MM.1S (cell line): Measurements from ENCODE around the gene NPY2R.

ENCODE experiments used
- DNase-seq: peaks from one replicate; pipeline ENCODE4 v3.0.0-alpha.2; 2015
- H2AFZ ChIP-seq: fragments of 300-600 bp; sonication (generic); 2 replicates; pipeline ENCODE4 v1.6.0; 2016; ENCODE audit warnings: antibody characterized with exemption, low read length
- H3F3A ChIP-seq: fragments of 300-600 bp; sonication (generic); 2 replicates; pipeline ENCODE4 v1.6.1; 2016; ENCODE audit warnings: mild to moderate bottlenecking, antibody characterized with exemption, low read length, moderate library complexity, mixed read lengths; ENCODE audit not compliant: insufficient read depth
- H3K27ac ChIP-seq: fragments of 300-600 bp; sonication (generic); 2 replicates; pipeline ENCODE4 v1.5.1; 2016; ENCODE audit warnings: mild to moderate bottlenecking, low read length
- H3K27me3 ChIP-seq: fragments of 300-600 bp; sonication (generic); replicated peaks from 2 replicates; pipeline ENCODE4 v1.6.0; 2016; ENCODE audit warnings: low read length; ENCODE audit not compliant: insufficient read depth
- H3K36me3 ChIP-seq: fragments of 300-600 bp; sonication (generic); replicated peaks from 2 replicates; pipeline ENCODE4 v1.6.1; 2016; ENCODE audit warnings: mild to moderate bottlenecking, low read length, mixed read lengths; ENCODE audit not compliant: insufficient read depth
- H3K4me1 ChIP-seq: fragments of 300-600 bp; sonication (generic); 2 replicates; pipeline ENCODE4 v1.6.1; 2016; ENCODE audit warnings: low read length, mixed read lengths
- H3K4me2 ChIP-seq: fragments of 300-600 bp; sonication (generic); 2 replicates; pipeline ENCODE4 v1.6.0; 2016; ENCODE audit warnings: low read depth, low read length
- H3K4me3 ChIP-seq: fragments of 300-600 bp; sonication (generic); 2 replicates; pipeline ENCODE4 v1.5.1; 2016; ENCODE audit warnings: low read length, mixed read lengths
- H3K79me2 ChIP-seq: fragments of 300-600 bp; sonication (generic); 2 replicates; pipeline ENCODE4 v1.6.1; 2016; ENCODE audit warnings: mixed run types, low read length, mixed read lengths
- H3K9ac ChIP-seq: fragments of 300-600 bp; sonication (generic); 2 replicates; pipeline ENCODE4 v1.6.1; 2016; ENCODE audit warnings: low read length, mixed read lengths
- H3K9me2 ChIP-seq: fragments of 300-600 bp; sonication (generic); replicated peaks from 2 replicates; pipeline ENCODE4 v1.6.1; 2016; ENCODE audit warnings: mild to moderate bottlenecking, low read length, mixed read lengths; ENCODE audit not compliant: insufficient read depth
- H3K9me3 ChIP-seq: fragments of 300-600 bp; sonication (generic); replicated peaks from 2 replicates; pipeline ENCODE4 v1.6.1; 2016; ENCODE audit warnings: mild to moderate bottlenecking, low read length, mixed read lengths; ENCODE audit not compliant: insufficient read depth
- H4K20me1 ChIP-seq: fragments of 300-600 bp; sonication (generic); 2 replicates; pipeline ENCODE4 v1.6.1; 2016; ENCODE audit warnings: mild to moderate bottlenecking, low read length, moderate library complexity, mixed read lengths; ENCODE audit not compliant: insufficient read depth
- CTCF ChIP-seq: fragments of 300-600 bp; sonication (generic); IDR thresholded peaks from 2 replicates; pipeline ENCODE4 v1.5.1; 2016; ENCODE audit warnings: antibody characterized with exemption, low read length, mixed read lengths
- EZH2 ChIP-seq: fragments of 300-600 bp; sonication (generic); optimal IDR thresholded peaks from 2 replicates; pipeline ENCODE3; 2017; ENCODE audit warnings: low read depth, mild to moderate bottlenecking, antibody characterized with exemption, low read length, mixed read lengths
- EZH2phosphoT487 ChIP-seq: fragments of 300-600 bp; sonication (generic); IDR thresholded peaks from 2 replicates; pipeline ENCODE4 v1.6.1; 2018; ENCODE audit warnings: antibody characterized with exemption, low read length

The NPY2R gene

DNA sequence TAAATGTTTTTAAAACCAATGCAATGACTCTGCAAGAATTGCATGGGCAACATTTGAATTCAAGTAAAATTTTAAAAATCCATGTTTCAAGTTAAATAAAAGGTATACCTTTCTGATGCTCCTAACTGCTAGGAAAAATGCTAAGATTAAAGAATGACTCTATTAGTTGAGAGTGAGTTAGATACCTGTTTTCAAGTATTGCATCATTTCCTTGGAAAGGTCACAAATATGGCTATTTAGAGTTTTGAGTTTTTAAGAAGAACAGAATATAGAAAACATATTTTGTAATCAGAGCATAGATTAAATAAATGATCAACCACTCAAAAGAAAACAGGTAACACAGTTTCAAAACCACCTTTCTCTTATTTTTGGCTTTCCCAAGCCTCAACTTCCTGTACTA, 18.3 kb upstream of the NPY2R start:
- H3K4me1 ChIP-seq: peaks cover 8% of the 10 kb centered on the region; the same call in 1 of the 2 replicates
- no peak overlapping the region for H3K9ac ChIP-seq
- H3K4me2 ChIP-seq: no peak overlapping the region
- H3K9me2 ChIP-seq: no peaks in the 10 kb centered on the region
- H3K36me3 ChIP-seq: no peaks in the 10 kb centered on the region
- H3K27ac ChIP-seq: no peak overlapping the region
- no peaks in the 10 kb centered on the region for H3K27me3 ChIP-seq
- DNase-seq: no peak
- no peaks in the 10 kb centered on the region for H3K79me2 ChIP-seq
- H4K20me1 ChIP-seq: no peaks in the 10 kb centered on the region
- no peak overlapping the region for H2AFZ ChIP-seq
- no peaks in the 10 kb centered on the region for H3F3A ChIP-seq
- no peak for TF ChIP-seq EZH2phosphoT487
- no peak for TF ChIP-seq EZH2
- TF ChIP-seq CTCF: no peak
- no peaks in the 10 kb centered on the region for H3K9me3 ChIP-seq
- H3K4me3 ChIP-seq: no peak overlapping the region

DNA sequence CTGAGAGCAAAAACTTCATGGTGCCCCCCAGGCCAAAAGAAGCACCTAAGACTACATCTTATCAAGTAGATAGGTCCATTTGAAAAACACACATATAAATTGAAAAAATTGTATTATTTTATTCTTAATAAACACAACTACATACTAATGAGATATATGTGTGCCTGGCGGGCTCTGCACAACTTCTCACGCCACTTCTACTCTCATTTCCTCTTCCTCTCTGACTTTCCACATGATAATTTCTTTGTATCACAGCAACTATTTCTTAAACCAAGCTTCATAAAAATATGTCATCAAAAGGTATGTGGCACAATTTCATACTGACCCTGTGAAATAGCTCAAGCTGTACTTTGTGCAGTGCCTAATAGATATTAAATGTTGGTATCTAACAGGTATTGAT, 10.7 kb upstream of the NPY2R start:
- Histone ChIP-seq H3K9me2 (no peaks in the 10 kb centered on the region), H3K4me2 (no peak overlapping the region), H3K27ac (no peak overlapping the region), H3K4me3 (no peak overlapping the region), H3K36me3 (no peaks in the 10 kb centered on the region), H3K9me3 (no peaks in the 10 kb centered on the region), H3K27me3 (no peaks in the 10 kb centered on the region), H3K9ac (no peak overlapping the region), H3K79me2 (no peaks in the 10 kb centered on the region), H4K20me1 (no peaks in the 10 kb centered on the region), H3K4me1 (no peaks in the 10 kb centered on the region), H3F3A (no peaks in the 10 kb centered on the region), H2AFZ (no peak overlapping the region)
- no peak for TF ChIP-seq CTCF
- no peak for TF ChIP-seq EZH2phosphoT487
- TF ChIP-seq EZH2: no peak
- DNase-seq: no peak

DNA sequence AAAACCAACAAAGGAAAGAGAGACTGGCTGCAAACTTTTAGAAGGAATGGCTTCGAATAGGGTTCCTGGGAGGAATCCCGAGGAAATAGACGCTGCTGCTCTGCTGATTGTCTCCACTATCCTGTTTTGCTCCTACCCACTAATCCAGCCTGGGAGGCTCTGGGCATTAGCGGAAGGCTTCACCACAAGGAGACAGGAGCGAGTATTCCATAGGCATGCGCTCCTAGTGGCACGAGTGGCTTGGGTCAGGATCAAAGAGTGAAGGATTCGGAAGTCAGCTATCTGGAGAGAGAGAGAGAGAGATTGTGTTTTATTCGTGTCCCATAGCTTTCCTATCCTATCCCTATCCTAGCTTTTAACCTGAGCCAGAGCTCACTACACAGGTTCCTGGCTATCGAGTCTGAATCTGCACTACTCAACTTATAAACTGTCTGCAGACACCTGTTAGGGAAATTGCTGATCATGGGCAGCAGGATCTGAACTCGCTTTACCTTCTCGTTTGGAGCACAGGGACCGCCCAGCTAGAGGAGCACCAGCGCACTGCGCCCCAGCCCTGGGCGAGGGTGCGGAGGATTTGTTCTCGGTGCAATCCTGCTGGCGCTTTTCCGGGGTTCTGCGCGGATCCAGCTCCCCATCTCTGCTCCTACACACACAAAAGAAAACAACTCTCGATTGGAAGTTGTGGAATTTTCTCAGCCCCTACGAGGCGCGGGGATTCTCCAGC, 740 bp upstream of the NPY2R start:
- no peaks in the 10 kb centered on the region for H3K9me3 ChIP-seq
- no peaks in the 10 kb centered on the region for H3K79me2 ChIP-seq
- no peaks in the 10 kb centered on the region for H3K4me1 ChIP-seq
- no peaks in the 10 kb centered on the region for H3K36me3 ChIP-seq
- H3K4me2 ChIP-seq: no peak overlapping the region
- no peak overlapping the region for H2AFZ ChIP-seq
- no peaks in the 10 kb centered on the region for H4K20me1 ChIP-seq
- no peak for DNase-seq
- no peak overlapping the region for H3K27ac ChIP-seq
- no peak overlapping the region for H3K9ac ChIP-seq
- TF ChIP-seq EZH2: no peak
- H3K4me3 ChIP-seq: no peak overlapping the region
- no peaks in the 10 kb centered on the region for H3K9me2 ChIP-seq
- no peaks in the 10 kb centered on the region for H3K27me3 ChIP-seq
- H3F3A ChIP-seq: no peaks in the 10 kb centered on the region

DNA sequence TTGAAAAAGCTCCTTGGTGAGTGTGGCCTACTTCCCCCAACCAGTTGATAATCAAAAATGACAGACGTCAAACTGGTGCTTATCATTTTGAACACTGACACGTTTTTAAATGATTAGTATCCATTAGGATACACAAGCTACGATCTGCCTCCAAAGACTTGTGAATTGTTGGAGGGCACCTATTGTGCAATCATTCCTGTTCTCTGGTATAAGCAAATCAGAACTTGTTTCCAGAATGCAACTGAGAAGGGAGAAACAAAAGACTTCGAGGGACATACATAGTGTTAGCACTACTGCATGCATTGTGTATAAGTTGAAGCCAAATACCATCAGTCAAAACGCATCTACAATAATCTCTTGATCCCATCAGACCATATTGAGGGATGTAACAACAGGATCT, 11.6 kb downstream of the NPY2R start:
- H3K4me1 ChIP-seq: no peaks in the 10 kb centered on the region
- H3K9me3 ChIP-seq: no peaks in the 10 kb centered on the region
- no peaks in the 10 kb centered on the region for H3F3A ChIP-seq
- H3K36me3 ChIP-seq: no peaks in the 10 kb centered on the region
- no peak overlapping the region for H3K4me2 ChIP-seq
- no peaks in the 10 kb centered on the region for H4K20me1 ChIP-seq
- no peak for DNase-seq
- H3K79me2 ChIP-seq: no peaks in the 10 kb centered on the region
- no peak overlapping the region for H3K9ac ChIP-seq
- TF ChIP-seq EZH2phosphoT487 (no peak), CTCF (no peak), EZH2 (no peak)
- H2AFZ ChIP-seq: no peak overlapping the region
- no peak overlapping the region for H3K27ac ChIP-seq
- no peaks in the 10 kb centered on the region for H3K27me3 ChIP-seq
- no peak overlapping the region for H3K4me3 ChIP-seq
- no peaks in the 10 kb centered on the region for H3K9me2 ChIP-seq
